NCI-H146 treated with DMSO at 0.1 percent for 48 hours (cell line): ENCODE results near the gene DHFR.
"Not testable (repeated sequence)": the region's sequence is repeated elsewhere in the genome, so short reads cannot be mapped to it uniquely, and the experiment has no call there.

ENCODE experiments used
- DNase-seq: peaks from one replicate; lab custom pipeline; 2025; ENCODE audit not compliant: unreplicated experiment; lab: John Stamatoyannopoulos, UW

Gene DHFR

DNA sequence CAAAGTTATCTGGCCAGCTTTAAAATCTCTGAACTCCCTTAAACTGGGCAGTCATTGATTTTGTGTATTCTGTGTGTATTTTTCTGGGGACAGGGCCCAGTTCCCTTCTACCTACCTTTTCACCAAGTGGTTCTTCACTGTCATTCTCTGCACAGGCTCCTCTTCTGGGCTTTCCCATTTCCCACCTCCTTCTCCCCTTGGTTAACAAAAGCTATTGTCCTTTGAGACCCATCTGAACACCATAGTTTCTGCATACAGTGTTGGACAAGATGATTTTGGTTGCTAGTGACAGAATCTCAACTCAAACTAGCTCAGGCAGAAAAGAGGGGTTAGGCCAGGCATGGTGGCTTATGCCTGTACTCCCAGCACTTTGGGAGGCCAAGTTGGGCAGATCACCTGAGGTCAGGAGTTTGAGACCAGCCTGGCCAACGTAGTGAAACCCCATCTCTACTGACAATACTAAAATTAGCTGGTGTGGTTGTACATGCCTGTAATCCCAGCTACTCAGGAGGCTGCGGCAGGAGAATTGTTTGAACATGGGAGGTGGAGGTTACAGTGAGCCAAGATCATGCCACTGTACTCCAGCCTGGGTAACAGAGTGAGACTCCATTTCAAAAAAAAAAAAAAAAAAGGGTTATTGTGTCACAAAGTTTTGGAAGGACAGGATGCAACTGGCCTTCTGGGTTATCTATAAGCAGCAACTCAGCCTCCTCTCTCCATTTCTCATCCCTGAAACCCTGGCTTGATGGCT is 53.7 kb downstream of the DHFR start:
- no peak for DNase-seq

- DNase-seq: no peak
Measured at GRCh38 chr5:80597500-80597899, 57.3 kb downstream of the DHFR start.

GRCh38 chr5:80594810-80595209 is 60.0 kb downstream of the DHFR start:
- no peak for DNase-seq

- DNase-seq: no peak
Measured at GRCh38 chr5:80592761-80593160, 62.0 kb downstream of the DHFR start.

DNA sequence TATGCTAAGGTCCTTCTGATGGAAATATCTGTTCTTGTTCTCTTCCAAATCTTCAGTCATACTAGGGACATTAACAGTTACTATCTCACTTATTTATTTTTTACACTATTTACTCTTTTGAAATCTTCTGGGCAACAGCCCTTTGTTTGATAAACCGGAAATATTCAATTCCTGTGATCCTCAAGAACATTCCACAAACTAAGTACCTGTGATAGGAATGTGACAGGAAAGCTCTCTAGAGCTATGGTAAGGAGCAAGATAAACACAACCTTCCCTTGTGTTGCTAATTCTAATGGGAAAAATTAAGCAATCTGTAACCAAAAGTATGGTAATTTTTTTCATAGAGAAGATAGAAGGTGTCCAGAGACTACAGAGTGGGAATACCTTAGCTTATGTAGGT is 62.7 kb downstream of the DHFR start:
- no peak for DNase-seq

DNA sequence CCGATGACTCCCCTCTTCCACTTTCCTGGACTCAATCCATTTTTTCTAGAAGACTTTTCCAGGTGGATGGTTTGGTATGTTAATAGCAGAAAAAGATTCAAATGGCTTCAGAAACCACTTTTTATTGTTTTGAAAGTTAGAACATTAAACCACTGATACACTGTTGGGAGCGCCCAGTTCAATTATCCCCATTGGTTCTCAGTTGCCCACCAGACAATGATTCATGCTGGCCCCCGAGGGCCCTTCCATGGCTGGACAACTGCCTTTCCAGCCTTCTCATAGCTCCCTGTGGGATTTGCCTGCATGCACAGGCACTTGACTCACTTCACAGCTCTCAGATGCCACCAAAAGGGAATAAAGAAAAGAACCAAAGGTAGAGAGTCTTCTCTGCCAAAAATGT is 63.4 kb downstream of the DHFR start:
- no peak for DNase-seq

DNA sequence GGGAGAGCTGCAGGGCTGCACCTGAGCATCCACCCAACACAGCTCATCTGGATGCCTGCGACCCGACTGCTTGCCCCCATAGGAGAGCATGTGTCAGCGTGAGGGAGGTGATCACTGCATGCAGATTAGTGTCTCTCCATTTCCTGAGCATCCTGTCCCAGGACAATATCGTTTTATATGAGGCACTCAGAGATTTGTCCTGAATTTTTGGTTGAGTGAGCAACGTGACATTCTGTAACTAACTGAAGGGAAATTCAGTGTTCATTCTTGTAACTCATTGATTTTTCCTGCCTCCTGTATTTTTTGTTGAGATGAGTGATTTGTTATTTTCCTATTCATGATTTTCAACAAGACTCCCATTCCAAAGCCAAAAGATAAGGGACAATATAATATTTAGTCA is 64.0 kb downstream of the DHFR start:
- no peak for DNase-seq

DNA sequence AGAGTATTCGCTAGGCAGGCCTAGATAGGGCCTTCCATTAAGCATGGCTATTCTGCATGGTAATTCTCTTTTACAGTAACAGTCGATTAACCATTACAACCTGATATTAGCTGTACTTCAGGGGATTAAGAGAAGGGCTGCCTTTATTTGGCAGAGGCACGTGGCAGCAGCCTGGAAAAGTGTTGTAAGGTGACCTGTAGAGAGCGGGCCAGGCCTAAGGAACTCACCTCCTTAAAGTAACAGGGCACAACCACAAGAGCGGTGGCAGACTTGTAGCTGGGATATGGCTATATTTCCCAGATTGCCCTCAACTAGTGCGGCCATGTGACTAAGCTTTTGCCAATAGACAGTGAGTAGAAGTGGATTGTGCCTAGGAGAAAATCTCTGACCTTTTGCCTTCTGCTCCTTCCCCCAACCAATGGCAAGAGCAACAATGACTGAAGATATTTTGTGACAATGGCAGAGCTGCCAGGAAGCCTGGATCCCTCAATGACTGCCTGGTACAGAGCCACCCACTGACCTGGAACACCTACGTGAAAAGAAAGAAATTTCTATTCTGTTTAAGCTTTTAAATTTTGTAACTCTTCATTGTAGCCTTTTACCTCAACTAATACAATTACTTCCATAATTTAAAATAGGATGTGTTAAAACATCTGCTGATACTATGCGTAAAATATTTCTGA is 65.8 kb downstream of the DHFR start:
- DNase-seq: no peak

GRCh38 chr5:80584770-80585169 is 70.0 kb downstream of the DHFR start:
- DNase-seq: no peak

DNA sequence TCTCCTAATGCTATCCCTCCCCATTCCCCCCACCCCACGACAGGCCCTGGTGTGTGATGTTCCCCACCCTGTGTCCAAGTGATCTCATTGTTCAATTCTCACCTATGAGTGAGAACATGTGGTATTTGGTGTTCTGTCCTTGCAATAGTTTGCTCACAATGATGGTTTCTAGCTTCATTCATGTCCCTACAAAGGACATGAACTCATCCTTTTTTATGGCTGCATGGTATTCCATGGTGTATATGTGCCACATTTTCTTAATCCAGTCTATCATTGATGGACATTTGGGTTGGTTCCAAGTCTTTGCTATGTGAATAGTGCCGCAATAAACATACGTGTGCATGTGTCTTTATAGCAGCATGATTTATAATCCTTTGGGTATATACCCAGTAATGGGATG is 74.5 kb downstream of the DHFR start:
- not testable (repeated sequence) for DNase-seq

- no peak for DNase-seq
Measured at GRCh38 chr5:80579050-80579449, 75.7 kb downstream of the DHFR start.

GRCh38 chr5:80577707-80578106 is 77.1 kb downstream of the DHFR start:
- no peak for DNase-seq

GRCh38 chr5:80576383-80576782 is 78.4 kb downstream of the DHFR start:
- no peak for DNase-seq
